Colonic mucosa (tissue), 4 donors: ENCODE measurements around the gene PCCB. TPM values are rescaled to one million over a fixed set of nuclear protein-coding genes. Genes with fewer than 3 reads are reported as not detected.

Experiments used
- DNase-seq: peaks from one replicate; pipeline ENCODE4 v3.0.0-alpha.2; 2020
- H3K27ac ChIP-seq: fragments of 200-600 bp; one replicate; pipeline ENCODE4 v1.8.0; 2021
- H3K27me3 ChIP-seq: fragments of 200-600 bp; one replicate; pipeline ENCODE4 v1.8.0; 2021
- H3K36me3 ChIP-seq: fragments of 200-600 bp; one replicate; pipeline ENCODE4 v1.8.0; 2021
- H3K4me1 ChIP-seq: fragments of 200-600 bp; one replicate; pipeline ENCODE4 v1.8.0; 2021; ENCODE audit warnings: mild to moderate bottlenecking
- H3K4me3 ChIP-seq: fragments of 200-600 bp; one replicate; pipeline ENCODE4 v1.8.0; 2021
- H3K9ac ChIP-seq, 2 donors: one replicate each; pipeline ENCODE4 v1.7.0; 2013; ENCODE audit warnings: control low read depth in 2 of 2, low read depth in 2 of 2, low read length in 2 of 2
- H3K9me3 ChIP-seq: fragments of 200-600 bp; one replicate; pipeline ENCODE4 v1.8.0; 2021
- intact Hi-C: fragments of 100-400 bp; cut with DNase I; formaldehyde crosslinking; loops from one replicate; pipeline ENCODE4 v1.14.1; 2022
- total RNA-seq, 2 donors: library from RNA; stranded (reverse); fragmentation: NEBNext Ultra II Directional in 1 of 2; extraction: Animal tissue kit (Norgen Biotek cat#: 25700) in 1 of 2; gene quantifications; one replicate each; pipeline ENCODE4 v1.2.1, GENCODE V29; 2021
- TF ChIP-seq, protein P1 (sequence below): fragments of 200-600 bp; IDR thresholded peaks from one replicate; pipeline ENCODE4 v1.8.0; 2022; ENCODE audit warnings: antibody characterized with exemption, mild to moderate bottlenecking
- donor health status: healthy.
- donor health status: DM: no; HTN: no; CAD: no.
- donor health status: DM: no; HTN: no; CAD: no.

The PCCB gene
- total RNA-seq, 2 donors from 2014 or later = 60.0 to 67.0 TPM

DNA sequence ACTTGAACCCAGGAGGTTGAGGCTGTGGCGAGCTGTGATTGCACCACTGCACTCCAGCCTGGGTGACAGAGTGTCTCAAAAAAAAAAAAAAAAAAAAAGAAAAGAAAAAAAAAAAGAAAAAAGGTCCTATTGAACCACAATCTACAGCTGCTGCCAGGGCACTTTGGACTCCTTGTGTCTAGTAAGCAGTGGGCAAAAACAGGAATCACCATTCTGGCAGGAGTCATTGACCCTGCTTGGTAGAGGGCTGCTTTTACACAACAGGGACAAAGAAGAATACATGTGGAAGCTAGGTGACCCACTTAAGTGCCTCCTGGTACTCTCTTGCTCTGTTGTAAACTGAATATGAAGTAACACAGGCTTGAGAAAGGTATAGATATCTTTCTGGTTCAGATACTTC, 14.6 kb upstream of the PCCB start:
- Histone ChIP-seq H3K27me3 (no peaks in the 10 kb centered on the region), H3K27ac (no peak overlapping the region), H3K9ac (no peak overlapping the region), H3K4me1 (no peaks in the 10 kb centered on the region), H3K4me3 (no peak overlapping the region), H3K9me3 (no peaks in the 10 kb centered on the region), H3K36me3 (no peaks in the 10 kb centered on the region)
- intact Hi-C loops = no loop called here
- TF ChIP-seq, protein P1, sequence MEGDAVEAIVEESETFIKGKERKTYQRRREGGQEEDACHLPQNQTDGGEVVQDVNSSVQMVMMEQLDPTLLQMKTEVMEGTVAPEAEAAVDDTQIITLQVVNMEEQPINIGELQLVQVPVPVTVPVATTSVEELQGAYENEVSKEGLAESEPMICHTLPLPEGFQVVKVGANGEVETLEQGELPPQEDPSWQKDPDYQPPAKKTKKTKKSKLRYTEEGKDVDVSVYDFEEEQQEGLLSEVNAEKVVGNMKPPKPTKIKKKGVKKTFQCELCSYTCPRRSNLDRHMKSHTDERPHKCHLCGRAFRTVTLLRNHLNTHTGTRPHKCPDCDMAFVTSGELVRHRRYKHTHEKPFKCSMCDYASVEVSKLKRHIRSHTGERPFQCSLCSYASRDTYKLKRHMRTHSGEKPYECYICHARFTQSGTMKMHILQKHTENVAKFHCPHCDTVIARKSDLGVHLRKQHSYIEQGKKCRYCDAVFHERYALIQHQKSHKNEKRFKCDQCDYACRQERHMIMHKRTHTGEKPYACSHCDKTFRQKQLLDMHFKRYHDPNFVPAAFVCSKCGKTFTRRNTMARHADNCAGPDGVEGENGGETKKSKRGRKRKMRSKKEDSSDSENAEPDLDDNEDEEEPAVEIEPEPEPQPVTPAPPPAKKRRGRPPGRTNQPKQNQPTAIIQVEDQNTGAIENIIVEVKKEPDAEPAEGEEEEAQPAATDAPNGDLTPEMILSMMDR = no peak
- no peak for DNase-seq

DNA sequence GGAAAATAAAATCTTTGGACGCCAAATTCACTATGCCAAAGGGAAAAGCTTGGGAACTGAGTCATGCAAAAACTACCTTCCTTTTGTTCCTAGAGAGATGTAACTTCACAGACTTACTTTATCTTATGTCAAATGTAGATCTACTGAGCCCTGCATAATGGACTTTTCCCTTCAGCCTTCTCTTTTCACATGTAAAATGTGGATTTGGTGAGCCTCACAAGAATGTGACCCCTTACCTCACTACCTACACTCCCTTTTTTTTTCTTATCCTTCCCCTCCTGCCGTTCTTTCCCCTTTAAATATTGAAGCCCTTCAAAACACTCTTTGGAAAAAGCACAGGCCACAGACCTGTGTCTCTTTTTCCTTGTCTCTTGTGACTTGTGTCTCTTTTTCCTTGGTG, 14.0 kb upstream of the PCCB start:
- no peaks in the 10 kb centered on the region for H3K36me3 ChIP-seq
- TF ChIP-seq, protein P1 = no peak
- H3K4me3 ChIP-seq = no peak overlapping the region
- no peaks in the 10 kb centered on the region for H3K4me1 ChIP-seq
- H3K27me3 ChIP-seq = no peaks in the 10 kb centered on the region
- no peak for DNase-seq
- no peak overlapping the region for H3K27ac ChIP-seq
- H3K9me3 ChIP-seq = no peaks in the 10 kb centered on the region
- H3K9ac ChIP-seq = no peak overlapping the region
- intact Hi-C loops = no loop called here

DNA sequence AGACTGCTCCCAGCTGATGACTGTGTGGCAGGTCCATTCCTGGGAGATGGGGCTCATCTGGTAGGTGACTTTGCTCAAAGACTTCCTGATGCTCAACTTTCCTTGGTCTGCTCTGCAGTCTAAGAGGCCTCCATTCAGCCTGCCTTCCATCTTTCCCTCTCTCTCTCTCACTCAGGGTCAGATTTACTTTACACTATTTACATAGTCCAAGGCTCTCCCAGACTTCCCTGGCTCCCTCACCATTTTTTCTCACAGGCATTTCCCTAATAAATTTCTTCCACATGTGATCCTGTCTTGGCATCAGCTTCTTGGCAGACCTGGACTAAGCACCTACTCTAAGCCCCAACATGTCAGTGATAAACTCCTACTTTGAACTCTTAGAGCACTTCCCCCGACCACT, 13.0 kb upstream of the PCCB start:
- Histone ChIP-seq H3K36me3 (no peaks in the 10 kb centered on the region), H3K9ac (no peak overlapping the region), H3K27ac (no peak overlapping the region), H3K4me1 (no peaks in the 10 kb centered on the region), H3K9me3 (no peaks in the 10 kb centered on the region), H3K27me3 (no peaks in the 10 kb centered on the region), H3K4me3 (no peak overlapping the region)
- no peak for DNase-seq
- intact Hi-C loops = no loop called here
- TF ChIP-seq, protein P1 = no peak

DNA sequence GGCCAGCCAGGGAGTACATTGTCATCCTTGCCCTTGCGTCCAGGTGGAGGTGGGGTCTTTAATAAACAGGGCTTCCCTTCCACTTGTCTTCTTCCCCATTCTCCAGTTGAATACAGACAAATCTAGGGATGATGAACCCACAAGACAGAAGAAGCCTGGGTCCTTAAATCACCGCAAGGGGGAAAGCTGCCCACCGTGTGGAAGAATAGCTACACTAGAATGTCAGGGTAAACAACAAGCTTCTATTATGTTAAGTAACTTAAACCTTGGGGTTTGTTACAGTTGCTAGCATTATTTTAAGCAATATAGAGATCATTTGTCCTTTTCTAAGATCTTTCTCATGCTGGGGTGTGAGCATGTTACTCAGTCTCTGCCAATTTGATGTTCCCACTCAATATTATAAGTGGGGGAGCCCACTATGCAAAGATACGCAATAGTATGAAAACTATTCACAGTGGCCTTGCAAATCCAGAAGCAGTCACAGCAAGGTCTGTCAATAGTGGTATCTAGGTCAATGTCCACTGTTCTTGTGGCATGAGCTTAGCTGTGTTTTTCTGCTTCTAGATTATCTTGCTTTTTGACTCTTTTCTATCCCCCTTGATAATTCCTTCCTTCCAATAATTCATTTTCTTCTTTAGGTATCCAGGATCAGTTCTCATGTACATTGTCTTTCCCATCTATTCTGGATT, 12.0 kb upstream of the PCCB start:
- intact Hi-C loops = no loop called here

DNA sequence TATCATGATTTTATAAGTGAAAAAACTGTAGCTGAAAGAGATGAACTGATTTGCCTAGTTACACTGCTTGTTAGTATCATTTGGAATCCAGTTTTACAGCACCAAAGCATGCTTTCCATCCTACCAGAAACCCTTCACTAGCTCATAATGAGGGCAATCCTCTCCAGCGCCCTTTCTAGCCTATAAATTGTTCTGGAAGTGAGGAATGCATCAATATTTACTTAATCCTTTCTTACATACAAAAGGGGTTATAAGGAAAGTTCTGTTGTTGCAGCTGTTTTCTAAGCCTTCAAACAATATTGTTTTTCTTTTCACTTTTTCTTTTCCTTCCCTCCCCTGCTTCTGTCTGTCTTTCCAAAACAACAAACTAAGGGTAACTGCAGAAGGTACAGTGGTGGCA, 11.0 kb upstream of the PCCB start:
- H3K27me3 ChIP-seq = no peaks in the 10 kb centered on the region
- TF ChIP-seq, protein P1 = no peak
- H3K27ac ChIP-seq = no peak overlapping the region
- no peaks in the 10 kb centered on the region for H3K36me3 ChIP-seq
- H3K4me1 ChIP-seq = no peaks in the 10 kb centered on the region
- H3K4me3 ChIP-seq = no peak overlapping the region
- H3K9me3 ChIP-seq = no peaks in the 10 kb centered on the region
- intact Hi-C loops = no loop called here
- no peak overlapping the region for H3K9ac ChIP-seq
- DNase-seq = no peak

More for the DNA sequence above, 12.0 kb upstream of the PCCB start:
- H3K27me3 ChIP-seq = no peaks in the 10 kb centered on the region
- no peaks in the 10 kb centered on the region for H3K9me3 ChIP-seq
- no peak overlapping the region for H3K9ac ChIP-seq
- no peak for DNase-seq
- no peaks in the 10 kb centered on the region for H3K4me1 ChIP-seq
- no peak overlapping the region for H3K4me3 ChIP-seq
- TF ChIP-seq, protein P1 = no peak
- no peak overlapping the region for H3K27ac ChIP-seq
- no peaks in the 10 kb centered on the region for H3K36me3 ChIP-seq
